Adrenal gland (tissue), 5 donors: ENCODE measurements around the gene GREM2.

ENCODE experiments used
- CTCF ChIP-seq, 6 experiments: fragments of 450-650 bp in 4 of 6; fragments of 200-600 bp in 2 of 6; sonication (generic) in 1 of 6; IDR thresholded peaks; 1 replicate in 5 of 6; 2 replicates in 1 of 6; pipeline versions ENCODE4 v1.5.1 to v1.8.0; 2016 to 2021; ENCODE audit warnings: antibody characterized with exemption in 6 of 6, mild to moderate bottlenecking in 2 of 6, moderate library complexity in 1 of 6
- POLR2A ChIP-seq, 2 donors: fragments of 450-650 bp; IDR thresholded peaks; one replicate each; pipeline ENCODE4 v1.6.1; 2017; ENCODE audit warnings: antibody characterized with exemption in 2 of 2, mild to moderate bottlenecking in 2 of 2, moderate library complexity in 1 of 2
- donor health status: DM: no; HTN: no; CAD: no.

DNA sequence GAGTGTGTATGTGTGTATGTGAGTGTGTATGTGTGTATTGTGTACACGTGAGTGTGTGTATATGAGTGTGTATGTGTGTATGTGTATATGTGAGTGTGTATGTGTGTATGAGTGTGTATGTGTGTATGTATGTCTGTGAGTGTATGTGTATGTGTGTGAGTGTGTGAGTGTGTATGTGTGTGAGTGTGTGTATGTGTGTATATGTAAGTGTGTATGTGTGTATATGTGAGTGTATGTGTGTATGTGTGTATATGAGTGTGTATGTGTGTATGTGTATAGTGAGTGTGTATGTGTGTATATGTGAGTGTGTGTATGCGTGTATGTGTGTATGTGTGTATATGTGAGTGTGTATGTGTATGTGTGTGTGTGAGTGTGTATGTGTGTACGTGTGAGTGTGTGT lies 49.2 kb downstream of the GREM2 start:
- TF ChIP-seq POLR2A (IDR thresholded peaks at IDR 0.05) (no peak), CTCF (IDR thresholded peaks at IDR 0.05) (no peak)
